ENCODE measurements around the gene HNRNPU. TPM values are rescaled to one million over a fixed set of nuclear protein-coding genes. Genes with fewer than 3 reads are reported as not detected.

HNRNPU gene
- total RNA-seq, 1 donor from 2014 or later = 856 TPM

- peaks cover 17% of the 10 kb centered on the region for H3K4me1 ChIP-seq
- no peaks in the 10 kb centered on the region for H3K27me3 ChIP-seq
- peaks cover 21% of the 10 kb centered on the region for H3K4me1 Mint-ChIP-seq
- H3K27me3 Mint-ChIP-seq (ENCODE audit: insufficient read depth, low read depth) = peaks cover 4% of the 10 kb centered on the region
- H3K36me3 Mint-ChIP-seq = peaks cover 44% of the 10 kb centered on the region
- H3K4me2 ChIP-seq = no peak overlapping the region
- H3K9me3 Mint-ChIP-seq = no peaks in the 10 kb centered on the region
- H3K4me3 ChIP-seq = no peak overlapping the region
- no peaks in the 10 kb centered on the region for H3K9me3 ChIP-seq (ENCODE audit: low read depth)
- peaks cover 96% of the 10 kb centered on the region for H3F3A ChIP-seq (ENCODE audit: low read depth)
- no peak for DNase-seq (ENCODE audit: low spot score)
- peak overlapping the region; percentile 53 for H3K27ac ChIP-seq
- H3K4me3 Mint-ChIP-seq = no peak overlapping the region
- H4K20me1 ChIP-seq (ENCODE audit: low read depth) = peaks cover 28% of the 10 kb centered on the region
- H3K27ac Mint-ChIP-seq = no peak overlapping the region
- H3K79me2 ChIP-seq (ENCODE audit: low read depth) = peaks cover 96% of the 10 kb centered on the region
- TF ChIP-seq CTCF (IDR thresholded peaks at IDR 0.05) (no peak), EZH2phosphoT487 (IDR thresholded peaks at IDR 0.05) (no peak), EZH2 (IDR thresholded peaks at IDR 0.05) (no peak)
- no peak overlapping the region for H3K9ac ChIP-seq
- no peak overlapping the region for H2AFZ ChIP-seq (replicated peaks)
- H3K36me3 ChIP-seq = peaks cover 42% of the 10 kb centered on the region
Observed at GRCh38 chr1:244840219-244840794, 24.0 kb downstream of the HNRNPU start.

GRCh38 chr1:244839656-244840055 lies 24.7 kb downstream of the HNRNPU start:
- peaks cover 89% of the 10 kb centered on the region for H3K79me2 ChIP-seq (ENCODE audit: low read depth)
- H3K9me3 Mint-ChIP-seq = no peaks in the 10 kb centered on the region
- no peak overlapping the region for H3K27ac Mint-ChIP-seq
- no peak for DNase-seq (ENCODE audit: low spot score)
- no peaks in the 10 kb centered on the region for H3K9me3 ChIP-seq (ENCODE audit: low read depth)
- peaks cover 7% of the 10 kb centered on the region for H3K27me3 Mint-ChIP-seq (ENCODE audit: insufficient read depth, low read depth)
- peak overlapping the region; percentile 53 for H3K27ac ChIP-seq
- peaks cover 40% of the 10 kb centered on the region for H3K36me3 Mint-ChIP-seq
- no peak overlapping the region for H3K4me2 ChIP-seq
- H4K20me1 ChIP-seq (ENCODE audit: low read depth) = peaks cover 28% of the 10 kb centered on the region
- H3K4me3 ChIP-seq = no peak overlapping the region
- H3K36me3 ChIP-seq = peaks cover 35% of the 10 kb centered on the region
- TF ChIP-seq EZH2phosphoT487 (IDR thresholded peaks at IDR 0.05) (no peak), CTCF (IDR thresholded peaks at IDR 0.05) (no peak), EZH2 (IDR thresholded peaks at IDR 0.05) (no peak)
- peaks cover 96% of the 10 kb centered on the region for H3F3A ChIP-seq (ENCODE audit: low read depth)
- H3K9ac ChIP-seq = no peak overlapping the region
- H3K4me1 Mint-ChIP-seq = peaks cover 23% of the 10 kb centered on the region
- H3K27me3 ChIP-seq = no peaks in the 10 kb centered on the region
- H3K4me1 ChIP-seq = peaks cover 17% of the 10 kb centered on the region
- H2AFZ ChIP-seq (replicated peaks) = no peak overlapping the region
- H3K4me3 Mint-ChIP-seq = no peak overlapping the region

- no peaks in the 10 kb centered on the region for H3K27me3 ChIP-seq
- H2AFZ ChIP-seq (replicated peaks) = no peak overlapping the region
- peaks cover 72% of the 10 kb centered on the region for H3K79me2 ChIP-seq (ENCODE audit: low read depth)
- H3K4me1 ChIP-seq = peaks cover 17% of the 10 kb centered on the region
- peak overlapping the region; percentile 82 for H3K4me3 ChIP-seq
- TF ChIP-seq EZH2 (IDR thresholded peaks at IDR 0.05) (no peak), EZH2phosphoT487 (IDR thresholded peaks at IDR 0.05) (no peak), CTCF (IDR thresholded peaks at IDR 0.05) (no peak)
- H3F3A ChIP-seq (ENCODE audit: low read depth) = peaks cover 91% of the 10 kb centered on the region
- H3K27ac Mint-ChIP-seq = peak overlapping the region; percentile 0
- H3K9me3 Mint-ChIP-seq = no peaks in the 10 kb centered on the region
- H4K20me1 ChIP-seq (ENCODE audit: low read depth) = peaks cover 28% of the 10 kb centered on the region
- peaks cover 8% of the 10 kb centered on the region for H3K27me3 Mint-ChIP-seq (ENCODE audit: insufficient read depth, low read depth)
- peaks cover 17% of the 10 kb centered on the region for H3K36me3 ChIP-seq
- no peak overlapping the region for H3K27ac ChIP-seq
- peak overlapping the region; percentile 92 for H3K4me3 Mint-ChIP-seq
- H3K4me2 ChIP-seq = peak overlapping the region; percentile 85
- DNase-seq (ENCODE audit: low spot score) = no peak
- H3K9ac ChIP-seq = no peak overlapping the region
- peaks cover 33% of the 10 kb centered on the region for H3K4me1 Mint-ChIP-seq
- no peaks in the 10 kb centered on the region for H3K9me3 ChIP-seq (ENCODE audit: low read depth)
- peaks cover 33% of the 10 kb centered on the region for H3K36me3 Mint-ChIP-seq
Observed at GRCh38 chr1:244837597-244838258, 26.6 kb downstream of the HNRNPU start.
